Caco-2 (cell line): Measurements from ENCODE around the gene PAXX. TPM values are rescaled to one million over a fixed set of nuclear protein-coding genes. Genes with fewer than 3 reads are reported as not detected.

Experiments
- BruUV-seq: library from RNA; stranded (reverse); fragments of 400-500 nt; replicated peaks from 2 replicates; lab custom pipeline; 2021; lab: Mats Ljungman, UMichigan
- CTCF ChIA-PET: fragments of 300-600 bp; sonication (Branson Sonifier 250); formaldehyde crosslinking; loops from one replicate; lab custom pipeline; 2022; ENCODE audit warnings: antibody characterized with exemption; lab: Charles Lee
- POLR2A ChIA-PET: fragments of 300-600 bp; sonication (Branson Sonifier 250); formaldehyde crosslinking; loops from one replicate; lab custom pipeline; 2022; ENCODE audit warnings: antibody characterized with exemption; lab: Charles Lee
- DNase-seq, 2 experiments: peaks; one replicate each; pipeline versions ENCODE4 v3.0.0 to v3.0.0-alpha.2; 2020 to 2022
- H3K27me3 ChIP-seq: replicated peaks from 2 replicates; pipeline ENCODE4 v1.6.0; 2011; ENCODE audit warnings: low read length; ENCODE audit not compliant: control insufficient read depth, insufficient read depth
- H3K36me3 ChIP-seq: 2 replicates; pipeline ENCODE4 v1.5.1; 2011; ENCODE audit warnings: low read length; ENCODE audit not compliant: control insufficient read depth, insufficient read depth
- H3K4me1 ChIP-seq: fragments of 250-450 bp; sonication (Bioruptor Pico); 2 replicates; pipeline ENCODE4 v1.5.1; 2020; ENCODE audit warnings: mild to moderate bottlenecking
- H3K4me3 ChIP-seq: 2 replicates; pipeline ENCODE4 v1.5.1; 2011; ENCODE audit warnings: low read depth, mild to moderate bottlenecking, control low read depth, low read length
- H3K9me3 ChIP-seq: fragments of 250-450 bp; sonication (Bioruptor Pico); 2 replicates; pipeline ENCODE4 v1.5.1; 2020; ENCODE audit warnings: mild to moderate bottlenecking, moderate library complexity
- H3K27ac Mint-ChIP-seq: one replicate; pipeline ENCODE4 v1.8.0; 2022; ENCODE audit warnings: mixed read lengths; ENCODE audit not compliant: unreplicated experiment
- H3K27me3 Mint-ChIP-seq: one replicate; pipeline ENCODE4 v1.8.0; 2022; ENCODE audit warnings: mixed read lengths; ENCODE audit not compliant: insufficient read depth, unreplicated experiment
- H3K36me3 Mint-ChIP-seq: one replicate; pipeline ENCODE4 v1.8.0; 2022; ENCODE audit warnings: mild to moderate bottlenecking, mixed read lengths; ENCODE audit not compliant: insufficient read depth, unreplicated experiment
- H3K4me1 Mint-ChIP-seq: one replicate; pipeline ENCODE4 v1.8.0; 2022; ENCODE audit warnings: low read depth, mixed read lengths; ENCODE audit not compliant: unreplicated experiment
- H3K4me3 Mint-ChIP-seq: one replicate; pipeline ENCODE4 v1.8.0; 2022; ENCODE audit warnings: mild to moderate bottlenecking, moderate library complexity, mixed read lengths; ENCODE audit not compliant: unreplicated experiment
- H3K9me3 Mint-ChIP-seq: one replicate; pipeline ENCODE4 v1.8.0; 2022; ENCODE audit warnings: mixed read lengths; ENCODE audit not compliant: unreplicated experiment
- intact Hi-C: fragments of 100-400 bp; cut with micrococcal nuclease; formaldehyde crosslinking; loops from one replicate; pipeline ENCODE4 v1.10.0; 2022; ENCODE audit not compliant: unreplicated experiment
- total RNA-seq: library from RNA; stranded (reverse); gene quantifications from 2 replicates; pipeline ENCODE4 v1.2.3, GENCODE V29; 2022
- TF ChIP-seq, protein P1 (sequence below), 2 experiments: fragments of 200-600 bp in 1 of 2; IDR thresholded peaks; 1 replicate in 1 of 2; 2 replicates in 1 of 2; pipeline versions ENCODE4 v1.5.1 to v1.8.0; 2011 to 2022; ENCODE audit warnings: antibody characterized with exemption in 1 of 2, control low read depth in 1 of 2, inconsistent platforms in 1 of 2, low read depth in 1 of 2, low read length in 1 of 2, mild to moderate bottlenecking in 1 of 2, moderate library complexity in 1 of 2; ENCODE audit not compliant: insufficient read depth in 1 of 2, severe bottlenecking in 1 of 2, unreplicated experiment in 1 of 2

The PAXX gene
- total RNA-seq, 1 experiment from 2014 or later: 66.2 TPM

DNA sequence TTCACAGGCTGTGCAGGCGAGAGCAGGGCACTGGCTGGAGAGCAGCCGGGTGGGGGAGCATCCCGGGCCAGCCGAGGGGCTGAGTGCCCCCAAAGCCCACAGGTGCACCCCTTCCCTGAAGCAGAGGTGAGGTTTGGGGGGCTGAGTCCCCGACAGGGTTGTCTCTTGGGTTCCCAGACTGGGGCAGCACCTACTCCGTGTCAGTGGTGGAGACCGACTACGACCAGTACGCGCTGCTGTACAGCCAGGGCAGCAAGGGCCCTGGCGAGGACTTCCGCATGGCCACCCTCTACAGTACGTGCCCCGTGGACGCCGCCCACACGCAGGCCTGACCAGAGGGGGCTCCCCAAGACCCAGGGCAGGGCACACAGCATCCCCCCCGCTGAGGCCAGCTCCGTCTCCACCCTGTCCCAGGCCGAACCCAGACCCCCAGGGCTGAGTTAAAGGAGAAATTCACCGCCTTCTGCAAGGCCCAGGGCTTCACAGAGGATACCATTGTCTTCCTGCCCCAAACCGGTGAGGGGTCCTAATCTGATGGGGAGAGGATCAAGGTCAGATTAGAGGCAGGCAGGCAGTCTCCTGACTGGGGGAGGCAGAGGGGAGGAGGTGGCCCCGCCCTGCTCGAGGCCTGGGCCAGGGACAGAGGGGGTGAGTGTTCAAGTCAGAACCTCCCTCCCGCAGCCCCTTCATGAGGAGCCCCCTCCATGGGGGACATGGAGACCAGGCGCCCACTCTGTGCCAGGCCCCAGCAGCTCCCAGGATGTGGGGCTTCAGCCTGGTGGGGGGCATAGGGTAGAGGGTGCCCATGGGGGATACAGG is 12.2 kb upstream of the PAXX start:
- Mint-ChIP-seq H3K27ac (no peak overlapping the region), H3K4me1 (no peaks in the 10 kb centered on the region), H3K9me3 (no peaks in the 10 kb centered on the region), H3K4me3 (no peak overlapping the region), H3K27me3 (no peaks in the 10 kb centered on the region), H3K36me3 (no peaks in the 10 kb centered on the region)
- POLR2A ChIA-PET: no interaction called here
- intact Hi-C loops: no loop called here
- no TSS peak for BruUV-seq
- no peaks in the 10 kb centered on the region for H3K36me3 ChIP-seq
- CTCF ChIA-PET: no interaction called here
- TF ChIP-seq, protein P1, sequence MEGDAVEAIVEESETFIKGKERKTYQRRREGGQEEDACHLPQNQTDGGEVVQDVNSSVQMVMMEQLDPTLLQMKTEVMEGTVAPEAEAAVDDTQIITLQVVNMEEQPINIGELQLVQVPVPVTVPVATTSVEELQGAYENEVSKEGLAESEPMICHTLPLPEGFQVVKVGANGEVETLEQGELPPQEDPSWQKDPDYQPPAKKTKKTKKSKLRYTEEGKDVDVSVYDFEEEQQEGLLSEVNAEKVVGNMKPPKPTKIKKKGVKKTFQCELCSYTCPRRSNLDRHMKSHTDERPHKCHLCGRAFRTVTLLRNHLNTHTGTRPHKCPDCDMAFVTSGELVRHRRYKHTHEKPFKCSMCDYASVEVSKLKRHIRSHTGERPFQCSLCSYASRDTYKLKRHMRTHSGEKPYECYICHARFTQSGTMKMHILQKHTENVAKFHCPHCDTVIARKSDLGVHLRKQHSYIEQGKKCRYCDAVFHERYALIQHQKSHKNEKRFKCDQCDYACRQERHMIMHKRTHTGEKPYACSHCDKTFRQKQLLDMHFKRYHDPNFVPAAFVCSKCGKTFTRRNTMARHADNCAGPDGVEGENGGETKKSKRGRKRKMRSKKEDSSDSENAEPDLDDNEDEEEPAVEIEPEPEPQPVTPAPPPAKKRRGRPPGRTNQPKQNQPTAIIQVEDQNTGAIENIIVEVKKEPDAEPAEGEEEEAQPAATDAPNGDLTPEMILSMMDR (IDR thresholded peaks at IDR 0.05; ENCODE audit: insufficient read depth in 1 of 2, low read depth in 1 of 2, low read length in 1 of 2, severe bottlenecking in 1 of 2, unreplicated experiment in 1 of 2): no peak
- no peaks in the 10 kb centered on the region for H3K4me1 ChIP-seq
- DNase-seq: no peak
- H3K4me3 ChIP-seq: no peak overlapping the region
- H3K27me3 ChIP-seq: no peaks in the 10 kb centered on the region
- H3K9me3 ChIP-seq: no peaks in the 10 kb centered on the region

DNA sequence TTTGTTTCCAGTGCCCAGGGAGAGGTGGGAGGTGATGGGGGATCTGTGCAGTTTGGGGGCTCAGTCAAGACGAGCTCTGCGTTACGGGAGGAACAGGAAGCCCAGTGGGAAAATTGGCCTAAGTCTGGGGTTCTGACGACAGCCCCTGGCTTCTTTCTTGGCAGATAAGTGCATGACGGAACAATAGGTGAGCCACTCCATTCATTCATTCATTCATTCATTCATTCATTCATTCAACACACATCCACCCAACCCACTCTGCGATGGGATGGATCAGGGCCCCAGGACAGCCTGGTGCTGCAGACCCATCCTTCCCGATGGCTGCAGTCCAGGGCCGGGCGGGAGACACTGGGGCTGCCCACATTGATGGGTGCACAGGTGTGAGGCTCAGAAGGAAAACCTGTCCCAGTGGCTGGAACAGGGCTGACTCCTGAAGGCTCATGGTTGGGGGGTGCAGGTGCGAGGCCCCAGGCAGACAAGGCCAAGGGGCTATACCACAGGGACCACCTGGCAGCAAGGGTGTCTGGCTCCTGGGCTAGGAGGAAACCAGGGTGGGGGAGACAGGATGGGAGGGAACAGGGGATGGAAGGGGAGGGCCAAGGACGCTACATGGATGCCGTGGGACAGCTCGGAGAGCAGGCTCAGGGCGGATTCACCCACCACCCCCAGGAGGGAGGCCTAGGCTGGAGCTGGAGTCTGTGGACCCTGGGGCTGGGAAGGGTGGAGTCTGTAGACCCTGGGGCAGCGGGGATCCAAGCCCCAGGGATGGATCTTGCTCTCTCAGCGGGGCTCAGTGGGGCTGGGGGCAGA is 11.3 kb upstream of the PAXX start:
- H3K27me3 ChIP-seq: no peaks in the 10 kb centered on the region
- no peaks in the 10 kb centered on the region for H3K27me3 Mint-ChIP-seq
- H3K27ac Mint-ChIP-seq: no peak overlapping the region
- no peak overlapping the region for H3K4me3 ChIP-seq
- CTCF ChIA-PET: interaction anchor here (0.6 kb wide), 1 partner anchor 600 kb away, joined by 3 read pairs; no protein-coding TSS in a partner anchor
- TF ChIP-seq, protein P1 (IDR thresholded peaks at IDR 0.05; ENCODE audit: insufficient read depth in 1 of 2, low read depth in 1 of 2, low read length in 1 of 2, severe bottlenecking in 1 of 2, unreplicated experiment in 1 of 2): no peak
- no peak for DNase-seq
- no TSS peak for BruUV-seq
- H3K4me3 Mint-ChIP-seq: no peak overlapping the region
- no peaks in the 10 kb centered on the region for H3K36me3 ChIP-seq
- H3K9me3 Mint-ChIP-seq: no peaks in the 10 kb centered on the region
- POLR2A ChIA-PET: no interaction called here
- intact Hi-C loops: no loop called here
- no peaks in the 10 kb centered on the region for H3K9me3 ChIP-seq
- H3K4me1 Mint-ChIP-seq: no peaks in the 10 kb centered on the region
- no peaks in the 10 kb centered on the region for H3K36me3 Mint-ChIP-seq
- no peaks in the 10 kb centered on the region for H3K4me1 ChIP-seq

DNA sequence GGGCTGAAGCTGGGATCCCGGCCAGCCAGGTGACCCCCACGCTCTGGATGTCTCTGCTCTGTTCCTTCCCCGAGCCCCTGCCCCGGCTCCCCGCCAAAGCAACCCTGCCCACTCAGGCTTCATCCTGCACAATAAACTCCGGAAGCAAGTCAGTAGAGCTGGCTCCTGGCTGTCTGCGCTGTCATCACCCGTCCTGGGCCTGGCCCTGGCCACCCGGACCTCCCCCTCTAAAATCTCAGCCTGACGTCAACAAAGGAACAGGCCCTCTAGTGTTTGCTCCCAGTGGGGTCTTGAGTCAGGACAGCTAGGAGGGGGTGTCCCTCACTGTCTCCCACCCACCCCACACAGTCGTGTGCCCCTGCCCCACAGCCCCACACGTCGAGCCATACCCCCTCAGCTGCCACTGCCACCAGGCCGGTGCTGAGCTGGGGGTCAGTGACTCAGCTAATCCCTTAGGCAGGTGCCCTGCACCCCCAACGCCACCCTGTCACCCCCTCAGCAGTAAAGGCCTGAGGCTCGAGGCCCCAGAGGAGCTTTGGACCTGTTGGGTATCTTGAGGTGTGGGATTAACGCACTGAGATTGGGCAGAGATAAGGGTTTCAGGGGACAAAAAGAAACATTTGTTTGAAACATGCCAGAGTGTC is 10.5 kb upstream of the PAXX start:
- Mint-ChIP-seq H3K27me3 (no peaks in the 10 kb centered on the region), H3K4me1 (no peaks in the 10 kb centered on the region), H3K9me3 (no peaks in the 10 kb centered on the region), H3K27ac (no peak overlapping the region), H3K4me3 (no peak overlapping the region), H3K36me3 (no peaks in the 10 kb centered on the region)
- CTCF ChIA-PET: interaction anchor here (0.6 kb wide), 1 partner anchor 601 kb away, joined by 3 read pairs; no protein-coding TSS in a partner anchor
- no peaks in the 10 kb centered on the region for H3K9me3 ChIP-seq
- no peaks in the 10 kb centered on the region for H3K4me1 ChIP-seq
- no TSS peak for BruUV-seq
- DNase-seq: no peak
- TF ChIP-seq, protein P1 (IDR thresholded peaks at IDR 0.05; ENCODE audit: insufficient read depth in 1 of 2, low read depth in 1 of 2, low read length in 1 of 2, severe bottlenecking in 1 of 2, unreplicated experiment in 1 of 2): no peak
- H3K27me3 ChIP-seq: no peaks in the 10 kb centered on the region
- intact Hi-C loops: no loop called here
- H3K36me3 ChIP-seq: no peaks in the 10 kb centered on the region
- POLR2A ChIA-PET: no interaction called here
- H3K4me3 ChIP-seq: no peak overlapping the region
